Peyer's patch (tissue), 4 donors: ENCODE results near the gene POP5.

Experiments
- CTCF ChIP-seq, 6 experiments: fragments of 450-650 bp in 4 of 6; fragments of 200-600 bp in 2 of 6; sonication (generic) in 1 of 6; IDR thresholded peaks; one replicate each; pipeline ENCODE4 v1.5.1; 2017 to 2019; ENCODE audit warnings: antibody characterized with exemption in 6 of 6, mild to moderate bottlenecking in 3 of 6, moderate library complexity in 1 of 6
- POLR2A ChIP-seq, 2 donors: fragments of 450-650 bp; IDR thresholded peaks; one replicate each; pipeline ENCODE4 v1.5.1; 2017; ENCODE audit warnings: antibody characterized with exemption in 2 of 2, mild to moderate bottlenecking in 2 of 2, moderate library complexity in 2 of 2

- TF ChIP-seq CTCF (IDR thresholded peaks at IDR 0.05) (no peak), POLR2A (IDR thresholded peaks at IDR 0.05) (no peak)
These were observed 18.3 kb downstream of the POP5 start for GRCh38 chr12:120562906-120563305.
